ENCODE results near the gene CNST.

The CNST gene

DNA sequence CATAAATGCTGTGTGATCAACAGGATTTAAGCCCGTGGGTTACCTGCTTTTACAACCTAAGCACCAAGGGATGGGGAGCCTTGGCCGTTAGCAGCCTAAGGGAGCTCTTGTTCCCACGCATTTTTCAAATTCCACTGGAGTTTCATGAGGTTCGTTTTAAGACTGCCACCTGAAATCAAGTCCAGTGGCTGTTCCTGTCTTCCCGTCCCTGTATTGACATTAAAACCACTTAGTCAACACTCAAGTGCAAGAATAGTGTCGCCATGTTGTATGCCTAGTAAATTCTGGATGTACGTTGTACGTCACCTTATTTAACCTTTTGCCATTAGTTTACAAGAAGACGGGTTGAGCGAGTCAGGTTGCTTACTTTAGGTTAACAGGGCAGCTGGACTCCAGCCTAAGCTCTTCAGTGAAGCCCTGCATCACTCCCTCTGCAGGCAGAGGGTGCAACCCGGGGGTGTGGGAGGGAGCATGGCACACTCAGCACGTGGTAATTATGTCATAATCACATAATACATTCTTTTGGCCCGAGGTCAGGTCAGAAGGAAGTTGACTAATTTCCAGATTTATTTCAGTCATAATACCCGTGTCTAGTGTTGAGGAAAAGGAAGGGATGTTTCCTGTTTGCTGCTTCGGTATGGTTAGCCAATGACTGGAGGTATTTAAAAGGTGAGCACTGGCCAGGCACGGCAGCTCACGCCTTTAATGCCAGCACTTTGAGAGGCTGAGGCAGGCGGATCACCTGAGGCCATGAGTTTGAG lies 42.5 kb downstream of the CNST start:
- peak overlapping the region; percentile 0 to 73 (median 61); a peak in 21 of 22 replicates for H3K27ac ChIP-seq

DNA sequence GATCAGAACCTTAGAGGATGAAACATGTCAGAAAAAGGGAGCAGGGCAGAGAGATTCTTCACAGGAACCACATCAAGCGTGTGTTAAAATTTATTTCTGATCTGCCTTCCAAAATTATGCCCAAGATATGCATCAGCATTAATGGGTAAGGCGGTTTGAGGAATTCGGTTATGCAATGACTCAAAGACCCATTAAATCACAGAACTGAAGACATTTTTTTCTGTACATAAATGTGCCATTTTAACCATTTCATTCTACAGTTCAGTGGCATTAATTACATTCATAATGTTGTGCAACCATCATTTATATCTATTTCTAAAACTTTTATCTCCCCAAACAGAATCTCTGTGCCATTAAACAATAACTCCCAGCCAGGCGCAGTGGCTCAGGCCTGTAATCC lies 43.4 kb downstream of the CNST start:
- peak overlapping the region in 4 of 11 experiments; percentile 6 to 40 (median 14); a peak in 4 of 22 replicates for H3K9ac ChIP-seq
- peaks cover 27 to 41% (median 37%) of the 10 kb centered on the region in 10 experiments for H3K4me1 ChIP-seq
- TF ChIP-seq Cebpa-rat (IDR thresholded peaks at IDR 0.05), result no peak
- H3K9me3 ChIP-seq (replicated peaks in 1 of 11), result peaks cover 29 to 46% (median 40%) of the 10 kb centered on the region in 11 experiments
- peaks cover 4 to 35% (median 22%) of the 10 kb centered on the region in 11 experiments; a peak in 20 of 22 replicates for H3K36me3 ChIP-seq
- H3K27me3 ChIP-seq, result no peaks in the 10 kb centered on the region
- peaks cover 0 to 10% (median 0%) of the 10 kb centered on the region in 11 experiments; a peak in 2 of 22 replicates for H4K20me1 ChIP-seq
- peak overlapping the region in 10 of 11 experiments; percentile 55 to 73 (median 62); a peak in 18 of 22 replicates for H3K27ac ChIP-seq
- H3K4me2 ChIP-seq, result peak overlapping the region; percentile 43 to 78 (median 66)
- 0 out of 20 replicates have a peak overlapping the region, but pooled peaks of 1 of the 10 experiments have one; percentile 3 for H3K4me3 ChIP-seq

More for the DNA sequence above, 42.5 kb downstream of the CNST start:
- no peaks in the 10 kb centered on the region for H3K27me3 ChIP-seq
- peaks cover 9 to 42% (median 29%) of the 10 kb centered on the region in 11 experiments; a peak in 21 of 22 replicates for H3K36me3 ChIP-seq
- TF ChIP-seq Cebpa-rat (IDR thresholded peaks at IDR 0.05), result 0 out of 22 replicates have a peak, but pooled peaks of 2 of the 11 experiments have one; percentile 13 to 21
- peaks cover 27 to 41% (median 37%) of the 10 kb centered on the region in 10 experiments for H3K4me1 ChIP-seq
- H3K4me3 ChIP-seq, result peak overlapping the region in 1 of 10 experiments; percentile 3; a peak in 1 of 20 replicates
- peak overlapping the region; percentile 43 to 78 (median 66) for H3K4me2 ChIP-seq
- H3K9me3 ChIP-seq (replicated peaks in 1 of 11), result peaks cover 37 to 55% (median 48%) of the 10 kb centered on the region in 11 experiments
- H4K20me1 ChIP-seq, result peaks cover 0 to 10% (median 0%) of the 10 kb centered on the region in 11 experiments; a peak in 2 of 22 replicates
- peak overlapping the region in 4 of 11 experiments; percentile 7 to 40 (median 20); a peak in 4 of 22 replicates for H3K9ac ChIP-seq

DNA sequence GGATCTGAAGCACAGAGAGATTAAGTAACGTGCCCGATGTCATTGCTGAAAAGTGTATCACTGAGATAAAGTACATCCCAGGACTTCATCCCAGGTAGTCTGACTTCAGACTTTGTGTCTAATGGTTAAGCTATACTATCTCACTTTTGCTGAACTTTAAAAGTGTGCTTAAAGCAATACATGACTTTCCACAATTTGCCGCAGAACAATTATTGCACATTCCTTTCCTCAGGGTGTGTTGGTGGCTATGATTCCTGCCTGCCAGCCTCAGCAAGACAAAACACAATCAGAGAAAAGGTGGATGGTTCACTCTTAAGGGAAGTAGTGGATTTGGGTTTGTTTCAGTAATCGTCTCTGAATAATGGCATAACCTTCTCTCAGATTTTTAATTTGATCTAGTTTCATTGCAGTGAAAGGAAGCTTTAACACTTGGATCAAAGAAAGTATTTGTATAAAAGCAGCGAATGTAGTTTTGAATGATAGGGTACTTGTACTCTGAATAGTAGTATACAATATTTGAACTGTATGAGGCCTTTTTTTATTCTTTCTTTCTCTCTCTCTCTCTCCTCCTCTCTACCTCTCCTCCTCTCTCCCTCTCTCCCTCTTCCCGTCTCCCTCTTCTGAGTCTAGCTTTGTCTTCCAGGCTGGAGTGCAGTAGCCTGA lies 47.0 kb downstream of the CNST start:
- Histone ChIP-seq H4K20me1 (peaks cover 0 to 10% (median 0%) of the 10 kb centered on the region in 11 experiments; a peak in 3 of 22 replicates), H3K27me3 (no peaks in the 10 kb centered on the region), H3K27ac (no peak overlapping the region), H3K4me2 (no peak overlapping the region), H3K9ac (no peak overlapping the region), H3K36me3 (peaks cover 9 to 34% (median 27%) of the 10 kb centered on the region in 11 experiments; a peak in 20 of 22 replicates), H3K4me1 (peaks cover 26 to 31% (median 28%) of the 10 kb centered on the region in 10 experiments), H3K9me3 (replicated peaks in 1 of 11) (peaks cover 0 to 14% (median 7%) of the 10 kb centered on the region in 11 experiments; a peak in 14 of 22 replicates), H3K4me3 (no peak overlapping the region)
- no peak for TF ChIP-seq Cebpa-rat (IDR thresholded peaks at IDR 0.05)

- Histone ChIP-seq H4K20me1 (peaks cover 0 to 9% (median 0%) of the 10 kb centered on the region in 11 experiments; a peak in 2 of 22 replicates), H3K27me3 (no peaks in the 10 kb centered on the region), H3K9me3 (replicated peaks in 1 of 11) (peaks cover 0 to 17% (median 3%) of the 10 kb centered on the region in 11 experiments; a peak in 6 of 22 replicates), H3K4me2 (no peak overlapping the region), H3K9ac (no peak overlapping the region), H3K4me3 (no peak overlapping the region), H3K36me3 (peaks cover 24 to 63% (median 49%) of the 10 kb centered on the region in 11 experiments), H3K27ac (no peak overlapping the region), H3K4me1 (no peaks in the 10 kb centered on the region)
- TF ChIP-seq Cebpa-rat (IDR thresholded peaks at IDR 0.05), result no peak
Measured at GRCh38 chr1:246617156-246617555, 50.9 kb downstream of the CNST start.

GRCh38 chr1:246617768-246618167 lies 51.5 kb downstream of the CNST start:
- Histone ChIP-seq H3K9ac (no peak overlapping the region), H3K4me2 (no peak overlapping the region), H3K27me3 (no peaks in the 10 kb centered on the region), H3K27ac (no peak overlapping the region), H3K4me1 (no peaks in the 10 kb centered on the region), H3K9me3 (replicated peaks in 1 of 11) (peaks cover 0 to 17% (median 3%) of the 10 kb centered on the region in 11 experiments; a peak in 6 of 22 replicates), H3K4me3 (no peak overlapping the region), H4K20me1 (peaks cover 0 to 9% (median 0%) of the 10 kb centered on the region in 11 experiments; a peak in 2 of 22 replicates), H3K36me3 (peaks cover 30 to 70% (median 55%) of the 10 kb centered on the region in 11 experiments)
- TF ChIP-seq Cebpa-rat (IDR thresholded peaks at IDR 0.05), result no peak

GRCh38 chr1:246618240-246618808 lies 52.1 kb downstream of the CNST start:
- no peak for TF ChIP-seq Cebpa-rat (IDR thresholded peaks at IDR 0.05)
- Histone ChIP-seq H3K9ac (no peak overlapping the region), H3K27me3 (no peaks in the 10 kb centered on the region), H3K4me3 (no peak overlapping the region), H4K20me1 (peaks cover 0 to 9% (median 0%) of the 10 kb centered on the region in 11 experiments; a peak in 2 of 22 replicates), H3K4me1 (no peaks in the 10 kb centered on the region), H3K4me2 (no peak overlapping the region), H3K36me3 (peaks cover 35 to 75% (median 61%) of the 10 kb centered on the region in 11 experiments), H3K27ac (no peak overlapping the region), H3K9me3 (replicated peaks in 1 of 11) (peaks cover 0 to 17% (median 3%) of the 10 kb centered on the region in 11 experiments; a peak in 6 of 22 replicates)

DNA sequence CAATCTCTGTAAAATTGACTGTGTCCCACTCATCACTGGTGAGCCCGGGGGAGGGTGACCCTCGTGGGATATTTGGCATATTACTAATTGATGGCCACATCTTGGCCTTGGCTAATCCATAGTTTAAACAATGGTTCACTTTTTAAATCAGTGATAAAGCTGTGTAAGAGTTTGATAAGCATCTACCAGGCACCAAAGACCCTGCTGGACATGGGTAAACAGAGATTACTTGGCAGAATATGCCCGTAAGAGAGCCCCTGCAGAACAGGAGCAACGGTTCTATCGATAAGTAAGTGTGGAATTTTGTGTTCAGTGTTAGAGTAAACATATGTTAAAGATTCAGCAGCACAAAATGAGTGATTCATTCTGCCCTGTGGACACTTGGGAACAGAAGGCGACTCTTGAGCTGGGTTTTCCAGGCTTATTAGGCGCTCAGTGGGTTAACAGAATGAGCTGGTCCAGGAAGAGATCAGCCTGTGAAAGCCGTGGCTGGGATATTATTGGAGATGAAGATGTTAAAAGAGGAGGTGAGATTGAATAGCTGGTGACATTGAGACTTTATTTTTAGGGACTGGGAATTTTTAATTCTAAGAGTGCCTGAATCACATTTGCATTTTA lies 55.9 kb downstream of the CNST start:
- peaks cover 0 to 9% (median 0%) of the 10 kb centered on the region in 11 experiments; a peak in 2 of 22 replicates for H4K20me1 ChIP-seq
- H3K9ac ChIP-seq, result no peak overlapping the region
- no peaks in the 10 kb centered on the region for H3K27me3 ChIP-seq
- peaks cover 0 to 13% (median 3%) of the 10 kb centered on the region in 11 experiments; a peak in 7 of 22 replicates for H3K9me3 ChIP-seq (replicated peaks in 1 of 11)
- no peak for TF ChIP-seq Cebpa-rat (IDR thresholded peaks at IDR 0.05)
- H3K4me2 ChIP-seq, result no peak overlapping the region
- H3K27ac ChIP-seq, result no peak overlapping the region
- H3K36me3 ChIP-seq, result peaks cover 68 to 92% (median 81%) of the 10 kb centered on the region in 11 experiments
- peaks cover 0 to 7% (median 0%) of the 10 kb centered on the region in 10 experiments; a peak in 2 of 20 replicates for H3K4me1 ChIP-seq
- no peak overlapping the region for H3K4me3 ChIP-seq

DNA sequence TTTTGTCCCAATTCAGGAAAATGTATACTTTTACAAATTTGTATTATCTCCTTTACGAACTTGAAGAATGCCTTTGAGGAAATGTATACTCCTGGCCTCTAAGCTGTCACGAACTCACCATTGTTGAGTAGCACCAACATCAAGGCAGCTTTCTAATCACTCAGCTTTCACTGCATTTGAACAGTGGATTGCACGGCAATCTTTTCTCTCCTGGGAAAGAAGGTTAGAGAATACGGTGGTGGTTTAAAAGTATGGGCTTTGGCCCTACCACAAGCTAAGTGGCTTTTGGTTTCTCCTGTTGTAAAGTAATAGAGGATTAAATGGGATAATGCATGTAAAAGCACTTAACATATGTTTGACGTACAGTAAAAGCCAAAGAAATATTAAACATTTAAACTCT lies 57.8 kb downstream of the CNST start:
- H3K4me1 ChIP-seq, result peaks cover 0 to 13% (median 5%) of the 10 kb centered on the region in 10 experiments; a peak in 8 of 20 replicates
- no peak overlapping the region for H3K27ac ChIP-seq
- peaks cover 0 to 4% (median 0%) of the 10 kb centered on the region in 11 experiments; a peak in 1 of 22 replicates for H4K20me1 ChIP-seq
- no peak overlapping the region for H3K4me2 ChIP-seq
- H3K27me3 ChIP-seq, result no peaks in the 10 kb centered on the region
- no peak overlapping the region for H3K9ac ChIP-seq
- TF ChIP-seq Cebpa-rat (IDR thresholded peaks at IDR 0.05), result no peak
- H3K36me3 ChIP-seq, result peaks cover 72 to 95% (median 86%) of the 10 kb centered on the region in 11 experiments
- no peak overlapping the region for H3K4me3 ChIP-seq
- peaks cover 0 to 10% (median 3%) of the 10 kb centered on the region in 11 experiments; a peak in 5 of 22 replicates for H3K9me3 ChIP-seq (replicated peaks in 1 of 11)
